Activated T-cell treated with anti-CD3 and anti-CD28 coated beads for 48 hours (primary cell): Measurements from ENCODE around the gene QPRT.
"Not testable (repeated sequence)": the region's sequence is repeated elsewhere in the genome, so short reads cannot be mapped to it uniquely, and the experiment has no call there.

ENCODE experiments used
- DNase-seq: peaks from one replicate; pipeline ENCODE4 v3.0.0-alpha.2; 2020; ENCODE audit warnings: low read depth

The QPRT gene

DNA sequence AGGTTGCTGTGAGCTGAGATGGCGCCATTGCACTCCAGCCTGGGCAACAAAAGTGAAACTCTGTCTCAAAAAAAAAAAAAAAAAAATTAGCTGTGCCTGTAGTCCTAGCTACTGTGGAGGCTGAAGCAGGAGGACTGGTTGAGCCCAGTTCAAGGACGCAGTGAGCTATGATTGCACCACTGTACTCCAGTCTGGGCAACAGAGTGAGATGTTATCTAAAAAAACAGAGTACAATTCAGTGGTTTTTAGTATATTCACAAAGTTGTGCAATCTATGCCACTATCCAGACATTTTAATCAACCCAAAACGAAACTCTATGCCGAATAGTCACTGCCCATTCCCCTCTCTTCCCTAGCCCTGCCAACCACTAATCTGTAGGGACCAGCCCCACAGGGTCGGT lies 41.7 kb downstream of the QPRT start:
- no peak for DNase-seq

DNA sequence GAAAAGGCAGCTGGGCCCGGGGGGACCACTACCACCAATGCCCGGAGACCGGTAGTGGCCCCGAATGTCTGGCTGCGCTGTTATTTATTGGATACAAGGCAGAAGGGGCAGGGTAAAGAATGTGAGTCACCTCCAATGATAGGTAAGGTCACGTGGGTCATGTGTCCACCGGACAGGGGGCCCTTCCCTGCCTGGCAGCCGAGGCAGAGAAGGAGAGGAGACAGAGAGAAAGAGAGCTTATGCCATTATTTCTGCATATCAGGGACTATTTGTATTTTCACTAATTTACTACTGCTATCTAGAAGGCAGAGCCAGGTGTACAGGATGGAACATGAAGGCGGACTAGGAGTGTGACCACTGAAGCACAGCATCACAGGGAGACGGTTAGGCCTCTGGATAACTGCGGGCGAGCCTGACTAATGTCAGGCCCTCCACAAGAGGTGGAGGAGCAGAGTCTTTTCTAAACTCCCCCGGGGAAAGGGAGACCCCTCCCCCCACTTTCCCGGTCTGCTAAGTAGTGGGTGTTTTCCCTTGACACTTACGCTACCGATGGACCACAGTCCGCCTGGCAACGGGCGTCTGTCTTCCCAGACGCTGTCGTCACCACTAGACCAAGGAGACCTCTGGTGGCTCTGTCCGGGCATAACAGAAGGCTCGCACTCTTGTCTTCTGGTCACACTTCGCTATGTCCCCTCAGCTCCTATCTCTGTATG lies 42.3 kb downstream of the QPRT start:
- DNase-seq: not testable (repeated sequence)

DNA sequence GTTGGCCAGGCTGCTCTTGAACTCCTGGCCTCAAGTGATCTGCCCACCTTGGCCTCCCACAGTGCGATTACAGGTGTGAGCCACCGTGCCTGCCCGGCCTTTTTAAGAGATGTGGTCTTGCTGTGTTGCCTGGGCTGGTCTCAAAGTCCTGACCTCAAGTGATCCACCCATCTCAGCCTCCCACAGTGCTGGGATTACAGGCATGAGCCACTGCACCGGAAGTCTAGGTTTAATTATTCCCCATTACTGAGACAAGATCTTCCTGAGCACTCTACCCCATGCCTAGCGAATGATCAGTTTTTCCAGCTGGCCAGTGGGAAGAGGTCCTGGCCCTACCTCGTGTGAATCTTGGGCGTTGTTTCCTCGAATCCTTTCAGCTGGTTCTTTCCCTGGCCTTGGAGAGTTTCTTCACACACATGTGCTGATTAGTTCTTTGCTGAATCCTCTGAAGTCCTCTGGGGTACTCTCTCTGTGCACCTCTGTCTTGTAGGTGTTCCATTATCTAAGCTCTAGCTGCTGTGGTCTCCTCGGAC lies 47.9 kb downstream of the QPRT start:
- DNase-seq: no peak

DNA sequence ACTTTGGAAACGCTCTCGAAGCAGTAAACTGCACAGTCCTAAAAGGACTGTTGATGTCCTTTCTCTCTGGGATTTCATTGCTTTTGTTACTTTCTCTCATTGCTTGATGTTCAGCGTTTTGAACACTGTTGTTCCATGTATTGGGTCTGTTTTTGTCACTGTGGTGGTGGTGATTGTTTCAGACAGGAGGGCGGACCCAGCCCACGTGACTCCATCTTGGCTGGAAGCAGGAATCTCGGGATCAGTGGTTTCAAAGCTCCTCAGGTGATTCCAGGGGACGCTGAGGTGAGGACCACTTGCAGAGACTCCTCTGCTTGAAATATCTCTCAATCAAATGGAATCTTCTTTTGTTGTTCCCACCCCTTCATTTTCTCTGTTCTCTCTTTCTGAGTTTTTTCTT lies 48.5 kb downstream of the QPRT start:
- no peak for DNase-seq

DNA sequence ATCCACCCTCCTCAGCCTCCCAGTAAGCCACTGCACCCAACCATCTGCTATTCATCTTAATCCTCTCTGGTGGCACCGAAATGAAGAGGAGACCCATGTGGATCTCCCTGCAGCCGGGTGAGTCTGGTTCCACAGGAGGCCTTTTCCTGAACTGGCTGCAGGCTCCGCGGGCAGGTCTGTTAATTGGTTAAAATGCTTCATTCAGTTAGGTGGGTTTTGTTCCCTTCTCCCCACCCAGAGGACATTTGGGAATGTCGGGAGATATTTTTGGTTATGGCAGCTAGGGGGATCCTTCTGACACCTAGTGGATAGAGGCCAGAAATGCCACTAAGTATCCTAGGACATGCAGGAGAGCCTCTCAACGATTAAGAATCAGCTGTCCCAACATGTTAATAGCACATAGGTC lies 50.1 kb downstream of the QPRT start:
- DNase-seq: no peak

DNA sequence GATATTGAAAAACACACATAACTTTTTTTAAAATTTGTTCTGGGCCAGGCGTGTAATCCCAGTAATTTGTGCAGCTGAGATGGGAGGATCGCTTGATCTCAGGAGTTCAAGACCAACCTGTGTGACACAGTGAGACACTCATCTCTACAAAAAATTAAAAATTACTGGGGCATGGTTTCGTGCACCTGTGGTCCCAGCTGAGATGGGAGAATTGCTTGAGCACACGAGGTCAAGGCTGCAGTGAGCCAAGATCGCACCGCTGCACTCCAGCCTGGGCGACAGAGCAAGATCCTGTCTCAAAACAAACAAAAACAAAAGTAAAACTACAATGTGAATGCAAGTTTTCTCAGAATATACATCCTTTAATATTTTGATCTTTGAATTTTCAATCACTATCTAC lies 51.7 kb downstream of the QPRT start:
- no peak for DNase-seq

DNA sequence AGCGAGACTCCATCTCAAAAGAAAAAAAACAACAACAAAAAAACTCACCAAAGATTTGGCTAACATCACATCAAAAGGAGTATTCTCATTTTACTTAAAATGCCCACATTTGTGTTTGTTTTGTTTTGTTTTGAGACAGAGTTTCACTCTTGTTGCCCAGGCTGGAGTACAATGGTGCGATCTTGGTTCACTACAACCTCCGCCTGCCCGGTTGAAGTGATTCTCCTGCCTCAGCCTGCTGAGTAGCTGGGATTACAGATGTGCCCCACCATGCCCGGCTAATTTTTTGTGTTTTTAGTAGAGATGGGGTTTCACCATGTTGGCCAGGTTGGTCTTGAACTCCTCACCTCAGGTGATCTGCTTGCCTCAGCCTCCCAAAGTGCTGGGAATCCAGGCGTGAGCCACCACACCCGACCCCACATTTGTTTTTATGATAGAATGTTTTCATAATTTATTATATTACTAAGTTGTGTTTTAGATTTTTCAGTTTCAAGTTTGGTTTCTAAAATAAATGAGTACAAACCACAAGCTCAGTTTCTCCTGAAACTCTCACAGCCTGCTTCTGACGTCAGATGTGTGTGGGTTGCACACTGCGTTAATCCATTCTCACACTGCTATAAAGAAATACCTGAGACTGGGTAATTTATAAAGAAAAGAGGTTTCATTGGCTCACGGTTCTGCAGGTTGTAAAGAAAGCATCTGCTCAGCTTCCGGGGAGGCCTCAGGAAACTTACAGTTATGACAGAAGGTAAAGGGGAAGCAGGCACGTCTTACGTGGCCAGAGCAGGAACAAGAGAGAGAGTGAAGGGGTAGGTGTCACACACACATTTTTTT lies 53.0 kb downstream of the QPRT start:
- DNase-seq: peak; percentile 67

DNA sequence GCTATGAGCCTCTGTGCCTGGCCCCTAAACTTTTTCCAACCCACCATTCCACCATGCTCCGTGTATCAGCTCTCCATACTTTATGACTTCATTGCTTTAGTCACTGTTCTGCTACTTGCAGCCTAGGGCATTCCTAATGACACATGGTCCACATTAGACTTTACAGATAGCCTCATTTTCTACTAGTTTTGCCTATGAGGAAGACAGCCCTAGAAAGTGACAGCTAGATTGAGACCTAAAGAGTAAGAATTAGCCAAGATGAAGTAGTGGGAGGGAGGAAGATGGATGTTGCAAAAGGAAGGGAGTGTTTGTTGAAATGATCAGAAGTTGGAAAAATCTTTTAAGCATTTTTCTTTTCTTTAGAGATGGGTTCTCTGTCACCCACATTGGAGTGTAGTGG lies 55.8 kb downstream of the QPRT start:
- DNase-seq: no peak

DNA sequence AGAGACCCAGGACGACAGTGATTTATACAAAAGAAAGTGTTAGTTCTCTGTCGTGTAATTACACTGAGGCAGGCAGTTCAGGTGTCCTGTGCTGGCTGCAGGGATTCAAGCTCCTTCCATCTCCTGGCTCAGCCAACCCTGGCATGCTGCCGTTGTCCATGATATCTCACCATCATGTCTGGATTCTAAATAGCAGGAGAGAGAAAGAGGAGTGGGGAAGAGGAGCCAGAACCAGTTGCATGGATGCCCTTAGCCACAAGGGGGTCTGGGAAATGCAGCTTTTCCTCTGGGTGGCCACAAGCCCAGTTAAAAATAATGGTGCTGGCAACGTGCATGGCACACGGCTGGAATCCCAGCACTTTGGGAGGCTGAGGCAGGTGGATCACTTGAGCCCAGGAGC lies 57.1 kb downstream of the QPRT start:
- no peak for DNase-seq

DNA sequence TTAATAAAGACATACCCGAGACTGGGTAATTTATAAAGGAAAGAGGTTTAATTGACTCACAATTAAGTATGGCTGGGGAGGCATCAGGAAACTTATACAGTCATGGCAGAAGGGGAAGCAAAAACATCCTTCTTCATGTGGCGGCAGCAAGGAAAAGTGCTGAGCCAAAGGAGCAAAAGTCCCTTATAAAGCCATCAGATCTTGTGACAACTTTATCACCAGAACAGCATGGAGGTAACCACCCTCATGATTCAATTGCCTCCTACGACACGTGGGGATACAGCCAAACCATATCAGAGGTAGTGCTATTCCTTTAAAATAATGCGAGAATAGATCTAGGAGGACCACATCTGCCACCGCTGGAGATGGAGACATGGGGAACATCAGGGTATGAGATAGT lies 57.8 kb downstream of the QPRT start:
- DNase-seq: no peak

DNA sequence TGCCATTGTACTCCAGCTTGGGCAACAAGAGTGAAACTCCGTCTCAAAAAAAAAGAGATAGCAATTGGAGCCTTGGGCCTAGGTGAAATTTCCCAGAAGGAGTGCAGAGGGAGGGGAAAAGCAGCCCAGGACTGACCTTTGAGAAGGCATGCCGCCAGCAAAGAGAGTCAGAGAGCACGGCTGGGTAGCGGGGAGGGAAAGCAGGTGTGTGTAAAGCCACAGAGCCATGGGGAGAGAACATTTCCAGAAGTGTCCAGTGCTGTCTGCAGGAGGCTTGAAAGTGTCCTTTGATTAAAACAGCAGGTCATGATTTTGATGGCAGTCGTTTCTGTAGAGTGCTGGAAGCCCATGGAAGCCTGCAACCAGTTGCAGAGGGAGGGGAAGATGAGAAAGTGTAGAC lies 58.7 kb downstream of the QPRT start:
- DNase-seq: no peak

DNA sequence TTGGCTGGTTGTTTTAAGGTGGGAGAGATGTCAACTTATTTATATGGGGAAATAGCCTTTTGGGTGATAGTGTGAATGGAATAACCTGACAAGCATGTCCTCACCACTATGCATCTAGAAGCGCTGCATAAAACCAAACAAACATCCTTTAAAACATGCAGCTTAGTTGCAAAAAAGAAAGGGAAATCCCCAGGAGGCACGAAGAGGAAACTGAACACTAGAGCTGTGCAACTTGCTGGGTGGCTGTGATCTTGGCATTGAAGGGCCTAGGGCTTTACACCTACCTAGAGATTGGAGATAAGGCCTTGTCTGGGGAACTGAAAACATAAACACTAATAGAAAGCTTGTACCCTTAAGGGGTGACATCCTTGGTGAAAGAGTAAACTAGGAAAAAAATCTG lies 59.5 kb downstream of the QPRT start:
- no peak for DNase-seq

DNA sequence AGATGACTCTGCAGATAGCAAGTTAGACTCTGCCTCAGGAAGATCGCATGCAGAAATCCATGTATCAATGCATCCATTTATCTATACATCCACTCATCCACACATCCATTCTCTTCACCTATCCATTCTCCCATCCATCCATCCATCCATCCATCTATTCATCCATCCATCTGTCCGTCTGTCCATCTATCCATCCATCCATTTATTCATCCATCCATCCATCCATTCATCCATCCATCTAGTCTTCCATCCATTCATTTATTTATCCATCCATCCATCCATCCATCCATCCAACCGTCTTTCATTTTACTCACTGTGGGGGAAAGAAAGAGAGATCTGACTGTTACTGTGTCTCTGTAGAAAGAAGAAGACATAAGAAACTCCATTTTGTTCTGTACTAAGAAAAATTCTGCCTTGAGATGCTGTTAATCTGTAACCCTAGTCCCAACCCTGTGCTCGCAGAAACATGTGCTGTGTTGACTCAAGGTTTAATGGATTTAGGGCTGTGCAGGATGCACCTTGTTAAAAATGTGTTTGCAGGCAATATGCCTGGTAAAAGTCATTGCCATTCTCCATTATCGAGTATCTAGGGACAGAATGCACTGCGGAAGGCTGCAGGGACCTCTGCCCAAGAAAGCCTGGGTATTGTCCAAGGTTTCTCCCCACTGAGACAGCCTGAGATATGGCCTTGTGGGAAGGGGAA lies 61.1 kb downstream of the QPRT start:
- not testable (repeated sequence) for DNase-seq

DNA sequence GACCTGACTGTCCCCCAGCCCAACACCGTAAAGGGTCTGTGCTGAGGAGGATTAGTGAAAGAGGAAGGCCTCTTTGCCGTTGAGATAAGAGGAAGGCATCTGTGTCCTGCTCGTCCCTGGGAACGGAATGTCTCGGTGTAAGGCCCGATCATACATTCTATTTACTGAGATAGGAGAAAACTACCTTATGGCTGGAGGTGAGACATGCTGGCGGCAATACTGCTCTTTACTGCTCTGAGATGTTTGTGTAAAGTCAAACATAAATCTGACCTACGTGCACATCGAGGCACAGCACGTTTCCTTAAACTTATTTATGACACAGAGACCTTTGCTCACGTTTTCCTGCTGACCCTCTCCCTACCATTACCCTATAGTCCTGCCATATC lies 61.6 kb downstream of the QPRT start:
- DNase-seq: not testable (repeated sequence)

DNA sequence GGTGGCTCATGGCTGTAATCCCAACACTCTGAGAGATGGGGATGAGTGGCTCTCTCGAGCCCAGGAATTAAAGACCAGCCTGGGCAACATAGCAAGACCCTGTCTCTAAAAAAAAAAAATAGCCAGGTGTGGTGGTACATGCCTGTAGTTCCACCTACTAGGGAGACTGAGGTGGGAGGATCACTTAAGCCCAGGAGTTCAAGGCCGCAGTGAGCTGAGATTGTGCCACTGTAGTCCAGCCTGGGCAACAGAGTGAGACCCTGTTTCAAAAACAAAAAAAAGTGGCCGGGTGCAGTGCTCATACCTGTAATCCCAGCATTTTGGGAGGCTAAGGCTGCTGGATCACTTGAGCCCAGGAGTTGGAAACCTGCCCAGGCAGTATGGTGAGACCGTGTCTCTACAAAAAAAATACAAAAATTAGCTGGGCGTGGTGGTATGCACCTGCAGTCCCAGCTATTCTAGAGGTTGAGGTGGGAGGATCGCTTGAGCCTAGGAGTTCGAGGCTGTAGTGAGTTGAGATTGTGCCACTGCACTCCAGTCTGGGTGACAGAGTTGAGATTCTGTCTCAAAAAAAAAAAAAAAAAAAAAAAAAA lies 63.8 kb downstream of the QPRT start:
- DNase-seq: no peak

DNA sequence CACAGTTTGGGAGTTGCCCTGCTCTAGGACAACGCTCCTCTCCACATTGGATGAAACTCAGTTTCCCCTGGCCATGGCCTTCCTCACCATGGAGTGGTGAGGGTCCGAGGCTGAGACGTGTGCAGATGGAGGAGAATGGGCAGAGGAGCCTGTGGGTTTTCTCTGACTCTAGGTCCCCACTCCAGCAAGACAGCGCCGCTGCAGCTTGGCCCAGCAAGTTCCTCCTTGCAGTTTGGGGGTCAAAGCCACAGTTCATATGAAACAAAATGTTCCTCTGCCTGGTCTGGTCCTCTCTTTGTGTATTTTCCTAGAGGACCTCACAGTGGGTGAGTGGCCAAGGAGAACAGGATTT lies 64.5 kb downstream of the QPRT start:
- DNase-seq: no peak

DNA sequence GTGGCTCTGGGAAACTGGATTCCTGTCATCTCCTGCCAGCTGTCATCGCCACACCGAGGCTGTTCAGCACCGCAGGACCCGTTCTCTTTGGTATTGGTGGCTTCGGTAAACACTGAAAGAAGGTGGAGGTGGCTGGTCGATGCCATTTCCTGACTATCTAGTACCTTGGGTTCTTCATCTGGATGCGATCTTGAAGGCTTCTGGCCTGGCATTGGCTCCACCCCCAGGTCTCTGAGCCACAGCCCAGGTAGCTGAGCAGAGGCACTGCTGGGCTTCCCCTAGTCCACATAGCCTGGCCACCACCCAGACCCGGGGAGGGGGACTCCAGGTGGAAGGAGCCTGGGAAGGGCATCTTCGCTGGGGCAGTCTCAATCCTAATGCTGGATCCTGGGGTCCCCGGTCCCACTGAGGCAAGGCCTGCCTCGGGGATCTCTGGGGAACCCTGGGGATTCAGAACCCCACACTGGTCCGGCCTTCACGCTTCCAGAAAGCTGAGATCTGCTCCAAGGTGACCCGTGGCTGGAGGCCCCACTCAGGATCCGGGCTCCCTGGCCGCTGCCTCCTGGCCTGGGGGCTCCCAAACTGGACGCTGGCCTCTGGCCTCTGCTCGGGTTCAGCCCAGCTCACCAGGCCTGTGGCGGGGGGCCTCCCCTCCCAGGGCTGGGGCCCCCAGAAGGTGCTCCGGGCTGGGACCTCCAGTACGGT lies 65.0 kb downstream of the QPRT start:
- DNase-seq: no peak

DNA sequence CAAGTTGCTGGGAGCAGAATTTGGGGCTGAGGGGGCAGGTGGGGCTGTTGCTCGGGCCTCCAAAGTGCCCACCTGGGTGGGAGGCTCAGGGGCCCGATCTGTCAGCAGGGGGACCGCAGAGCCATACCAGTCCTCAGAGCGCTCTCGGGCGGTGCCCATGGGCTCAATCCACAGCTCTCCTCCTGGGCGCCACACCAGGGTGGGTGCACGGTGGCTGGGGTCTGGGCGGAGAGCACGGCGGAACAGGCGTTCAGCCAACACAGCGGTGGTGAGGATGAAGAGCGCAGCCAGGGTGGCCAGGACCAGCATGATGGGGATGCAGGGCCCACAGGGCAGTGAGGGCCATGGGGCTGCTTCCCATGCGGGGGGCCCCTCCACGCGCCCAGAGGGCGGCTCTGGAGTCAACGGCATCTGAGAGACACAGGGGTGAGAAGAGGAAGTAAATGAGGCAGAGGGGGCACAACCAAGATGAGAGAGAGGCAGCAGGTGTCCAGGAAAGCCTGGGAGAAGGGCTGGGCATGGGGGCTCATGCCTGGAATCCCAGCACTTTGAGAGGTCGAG lies 65.6 kb downstream of the QPRT start:
- no peak for DNase-seq

DNA sequence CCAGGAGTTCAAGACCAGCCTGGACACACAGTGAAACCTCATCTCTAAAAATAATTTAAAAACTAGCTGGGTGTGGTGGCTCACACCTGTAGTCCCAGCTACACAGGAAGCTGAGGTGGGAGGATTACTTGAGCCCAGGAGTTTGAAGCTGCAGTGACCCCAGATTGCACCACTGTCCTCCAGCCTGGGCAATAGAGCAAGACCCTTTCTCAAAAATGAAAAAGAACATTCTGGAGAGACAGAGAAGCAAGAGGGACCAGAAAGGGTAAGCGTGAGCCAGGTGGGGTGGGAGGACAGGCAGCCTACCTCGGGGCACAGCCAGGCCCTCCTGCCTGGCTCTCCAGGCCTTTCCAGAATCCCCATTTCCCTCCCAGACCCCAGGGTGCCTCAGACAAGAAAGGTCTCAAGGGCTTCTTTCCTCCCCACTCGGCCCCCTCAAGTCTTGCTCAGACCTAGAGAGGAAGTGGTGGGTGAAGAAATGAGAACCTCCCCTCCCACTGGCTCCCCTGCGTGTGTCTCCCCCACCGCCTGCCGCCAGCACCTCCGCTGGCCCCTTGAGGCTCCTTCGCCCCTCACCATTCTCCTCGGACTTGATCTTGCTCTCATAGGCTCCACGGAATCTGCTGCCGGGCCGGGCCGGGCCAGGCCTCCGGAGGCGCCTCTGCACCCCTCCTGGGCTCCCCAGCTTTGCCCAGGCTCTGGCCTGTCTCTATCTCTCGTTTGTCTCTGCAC lies 66.3 kb downstream of the QPRT start:
- DNase-seq: peak; percentile 48

DNA sequence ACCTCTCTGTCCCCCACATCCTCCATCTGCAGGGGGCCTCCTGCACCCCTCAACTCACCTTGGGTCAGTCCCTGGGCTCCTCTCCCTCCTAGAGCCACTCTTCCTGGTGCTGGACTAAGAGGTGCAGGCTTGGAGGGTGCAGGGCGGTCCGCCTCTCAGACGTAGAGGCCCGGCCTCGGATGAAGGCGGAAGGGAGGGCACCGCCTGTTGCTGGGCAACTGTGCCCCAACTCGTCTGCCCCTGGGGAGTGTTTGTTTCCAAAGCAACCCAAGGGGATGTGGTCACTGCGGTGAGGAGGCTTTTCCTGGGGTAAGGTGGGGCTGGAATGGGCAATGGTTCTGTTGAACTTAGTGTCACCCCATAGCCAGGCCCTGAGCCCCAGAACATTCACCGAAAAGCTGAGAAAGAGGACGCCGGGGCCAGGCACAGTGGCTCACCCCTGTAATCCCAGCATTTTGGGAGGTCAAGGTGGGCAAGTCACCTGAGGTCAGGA lies 66.9 kb downstream of the QPRT start, which contains the start of gene C16orf54:
Gene C16orf54, minus strand, starts transcription at position 138 of the 493 bp plus-strand sequence. CDS start 1,039 bp downstream, outside the sequence.
- DNase-seq: peak; percentile 80
